Common myeloid progenitor, CD34-positive (primary cell): Measurements from ENCODE around the gene PCSK6.

ENCODE experiments used
- CTCF ChIA-PET: fragments of 350-600 bp; sonication (Branson Sonifier 250); formaldehyde crosslinking; loops from one replicate; lab custom pipeline; 2021; ENCODE audit warnings: antibody characterized with exemption; lab: Charles Lee
- POLR2A ChIA-PET: fragments of 350-600 bp; sonication (Branson Sonifier 250); formaldehyde crosslinking; loops from one replicate; lab custom pipeline; 2021; ENCODE audit warnings: antibody characterized with exemption; lab: Charles Lee
- DNase-seq, 3 donors: peaks; one replicate each; pipeline versions ENCODE4 v3.0.0 to v3.0.0-alpha.2; 2013
- H3K27ac ChIP-seq, 2 experiments: 1 replicate in 1 of 2; 2 replicates in 1 of 2; pipeline ENCODE4 v1.7.0; 2013; ENCODE audit warnings: inconsistent platforms in 2 of 2, low read length in 2 of 2, mild to moderate bottlenecking in 2 of 2, low read depth in 1 of 2, moderate library complexity in 1 of 2; ENCODE audit not compliant: severe bottlenecking in 2 of 2, insufficient read depth in 1 of 2, poor library complexity in 1 of 2
- H3K27me3 ChIP-seq, 5 experiments: replicated peaks in 2 of 5; 1 replicate in 3 of 5; 2 replicates in 2 of 5; pipeline versions ENCODE4 v1.6.1 to v1.7.0; 2013; ENCODE audit warnings: low read length in 4 of 5, mild to moderate bottlenecking in 2 of 5, moderate library complexity in 2 of 5, inconsistent platforms in 1 of 5; ENCODE audit not compliant: insufficient read depth in 5 of 5, control insufficient read depth in 4 of 5
- H3K36me3 ChIP-seq, 4 experiments: 1 replicate in 2 of 4; 2 replicates in 2 of 4; pipeline versions ENCODE4 v1.6.1 to v1.7.0; 2013; ENCODE audit warnings: low read length in 3 of 4, control low read depth in 1 of 4, mild to moderate bottlenecking in 1 of 4; ENCODE audit not compliant: control insufficient read depth in 4 of 4, insufficient read depth in 4 of 4
- H3K4me1 ChIP-seq, 4 experiments: 1 replicate in 3 of 4; 2 replicates in 1 of 4; pipeline versions ENCODE4 v1.6.1 to v1.7.1; 2013; ENCODE audit warnings: low read length in 3 of 4, mild to moderate bottlenecking in 3 of 4, control low read depth in 1 of 4, inconsistent platforms in 1 of 4, moderate library complexity in 1 of 4; ENCODE audit not compliant: control insufficient read depth in 4 of 4, insufficient read depth in 4 of 4; ENCODE audit errors: control extremely low read depth in 1 of 4
- H3K4me3 ChIP-seq, 7 experiments: 1 replicate in 4 of 7; 2 replicates in 3 of 7; pipeline versions ENCODE4 v1.5.1 to v1.7.0; 2013; ENCODE audit warnings: mild to moderate bottlenecking in 7 of 7, low read length in 6 of 7, moderate library complexity in 6 of 7, inconsistent platforms in 2 of 7, low read depth in 2 of 7, control low read depth in 1 of 7; ENCODE audit not compliant: insufficient read depth in 4 of 7, control insufficient read depth in 1 of 7; ENCODE audit errors: extremely low read depth in 1 of 7
- H3K9me3 ChIP-seq, 5 experiments: 1 replicate in 4 of 5; 2 replicates in 1 of 5; pipeline versions ENCODE4 v1.6.1 to v1.7.1; 2013; ENCODE audit warnings: low read length in 4 of 5, mild to moderate bottlenecking in 2 of 5, inconsistent platforms in 1 of 5, low read depth in 1 of 5, moderate library complexity in 1 of 5; ENCODE audit not compliant: control insufficient read depth in 4 of 5, insufficient read depth in 2 of 5; ENCODE audit errors: control extremely low read depth in 1 of 5
- WGBS: methylation state at CpG from one replicate; pipeline ENCODE4 v1.1.5; 2013; ENCODE audit not compliant: insufficient coverage; 5-methylcytosine and 5-hydroxymethylcytosine counted together

PCSK6 gene

DNA sequence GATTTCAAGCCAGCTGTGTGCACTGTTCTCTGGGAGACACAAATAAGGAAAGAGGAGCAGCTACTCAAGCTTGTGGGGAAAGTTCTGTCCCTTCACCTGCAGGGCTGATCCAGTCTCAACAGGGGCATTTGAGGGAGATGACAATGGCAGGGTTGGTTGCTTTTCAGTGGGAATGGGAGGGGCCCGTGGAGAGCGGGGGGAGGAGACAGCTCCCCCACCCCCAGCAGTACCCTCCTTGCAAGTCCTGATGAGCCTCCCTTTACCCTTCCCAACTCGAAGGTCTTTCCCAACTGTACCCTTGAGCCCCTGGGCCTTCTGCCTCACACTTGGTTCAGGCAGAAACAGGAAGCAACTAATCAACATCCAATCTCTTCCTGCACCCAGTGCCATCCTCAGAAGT is 122.7 kb downstream of the PCSK6 start:
- peaks cover 0 to 29% (median 5%) of the 10 kb centered on the region in 5 experiments for H3K27me3 ChIP-seq
- H3K36me3 ChIP-seq: no peaks in the 10 kb centered on the region
- peaks cover 0 to 9% (median 0%) of the 10 kb centered on the region in 5 experiments for H3K9me3 ChIP-seq
- no peaks in the 10 kb centered on the region for H3K4me1 ChIP-seq
- H3K27ac ChIP-seq: no peak overlapping the region
- no peak overlapping the region for H3K4me3 ChIP-seq
- POLR2A ChIA-PET: no interaction called here
- DNase-seq: no peak
- CTCF ChIA-PET: interaction anchor here (0.7 to 1.1 kb wide), 2 partner anchors 24 to 48 kb away, joined by 3 read pairs; no protein-coding TSS in a partner anchor
- whole genome bisulfite sequencing: 13% methylated on average over 1 of the region's 3 CpGs

DNA sequence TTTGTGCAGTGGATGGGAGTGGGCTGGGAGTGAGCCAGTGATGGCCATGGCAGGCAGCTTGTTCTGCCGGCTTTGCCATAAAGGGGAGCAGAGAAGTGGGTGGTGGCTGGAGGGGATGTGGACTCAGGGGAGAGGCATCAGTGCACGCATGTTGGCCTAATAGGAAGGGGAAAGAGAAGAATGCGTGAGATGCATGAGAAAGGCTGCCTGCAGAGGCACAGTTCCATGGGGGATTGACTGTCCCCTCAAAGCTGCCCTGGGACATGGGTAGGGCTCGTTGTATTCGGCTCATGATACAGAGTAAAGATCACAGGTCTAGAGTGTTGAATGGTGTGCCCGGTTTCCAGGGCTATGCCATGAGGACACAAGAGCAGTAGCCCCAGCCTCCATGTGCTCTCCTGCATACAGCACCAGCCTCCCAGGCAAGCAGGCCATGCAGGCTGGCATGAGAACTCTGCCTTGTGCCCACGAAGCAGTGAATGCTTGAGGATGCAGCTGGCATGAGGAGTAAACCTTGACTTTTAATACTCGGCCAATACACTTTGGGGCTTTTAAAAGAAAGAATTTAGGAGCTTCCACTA is 126.4 kb downstream of the PCSK6 start:
- 86% methylated on average over 7 of the region's 8 CpGs for WGBS
- H3K36me3 ChIP-seq: no peaks in the 10 kb centered on the region
- H3K27ac ChIP-seq: no peak overlapping the region
- peaks cover 0 to 9% (median 0%) of the 10 kb centered on the region in 5 experiments for H3K9me3 ChIP-seq
- no peak overlapping the region for H3K4me3 ChIP-seq
- ChIA-PET POLR2A (interaction anchor here (0.6 kb wide), 1 partner anchor 165 kb away, joined by 4 read pairs; no protein-coding TSS in a partner anchor), CTCF (interaction anchor here (0.6 kb wide), 1 partner anchor 43 kb away, joined by 4 read pairs; no protein-coding TSS in a partner anchor)
- no peaks in the 10 kb centered on the region for H3K4me1 ChIP-seq
- no peak for DNase-seq
- H3K27me3 ChIP-seq: peaks cover 0 to 34% (median 7%) of the 10 kb centered on the region in 5 experiments

DNA sequence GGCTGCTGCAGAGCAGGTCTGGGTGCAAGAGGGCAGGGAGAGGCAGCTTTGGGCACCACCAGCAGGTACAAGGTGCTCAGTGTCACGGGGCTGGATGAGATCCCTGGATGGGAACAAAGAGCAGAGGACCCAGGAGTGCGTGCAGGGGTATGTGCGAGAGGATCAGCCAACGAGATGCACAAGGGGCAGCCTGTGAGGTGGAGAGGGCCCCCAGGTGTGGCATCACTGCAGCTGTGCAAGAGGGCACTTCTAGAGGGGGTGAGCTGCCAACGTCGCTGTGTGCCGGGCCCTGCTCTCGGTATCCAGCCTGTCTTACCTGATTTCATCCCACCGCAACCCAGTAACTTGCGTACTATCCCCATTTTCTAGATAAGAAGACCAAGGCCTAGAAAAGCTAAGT is 127.1 kb downstream of the PCSK6 start:
- H3K4me3 ChIP-seq: no peak overlapping the region
- ChIA-PET POLR2A (no interaction called here), CTCF (no interaction called here)
- no peaks in the 10 kb centered on the region for H3K4me1 ChIP-seq
- H3K36me3 ChIP-seq: no peaks in the 10 kb centered on the region
- peaks cover 0 to 34% (median 7%) of the 10 kb centered on the region in 5 experiments for H3K27me3 ChIP-seq
- no peak for DNase-seq
- 95% methylated on average over 10 of the region's 10 CpGs for WGBS
- peaks cover 0 to 9% (median 0%) of the 10 kb centered on the region in 5 experiments for H3K9me3 ChIP-seq
- no peak overlapping the region for H3K27ac ChIP-seq

DNA sequence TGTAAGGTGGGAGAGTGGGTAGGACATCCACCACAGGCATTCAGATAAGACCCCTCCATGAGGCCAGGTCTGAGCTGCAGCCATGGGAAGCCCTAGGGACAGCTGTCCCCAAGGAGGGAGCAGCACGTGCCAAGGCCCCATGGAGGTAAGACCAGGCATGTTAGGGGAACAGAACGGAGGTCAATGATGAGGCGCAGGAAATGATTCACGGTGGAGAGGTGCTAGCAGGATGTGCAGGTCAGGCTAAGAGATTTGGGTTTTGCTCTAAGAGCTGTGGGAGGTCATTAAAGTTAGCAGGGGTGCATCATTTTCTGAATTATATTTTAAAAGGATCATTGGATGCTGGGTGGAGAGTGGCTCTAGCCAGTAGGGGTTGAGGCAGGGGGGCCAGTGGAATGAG is 128.1 kb downstream of the PCSK6 start:
- no peak for DNase-seq
- ChIA-PET CTCF (no interaction called here), POLR2A (no interaction called here)
- no peak overlapping the region for H3K4me3 ChIP-seq
- H3K36me3 ChIP-seq: no peaks in the 10 kb centered on the region
- H3K9me3 ChIP-seq: peaks cover 0 to 9% (median 0%) of the 10 kb centered on the region in 5 experiments
- 76% methylated on average over 4 of the region's 4 CpGs for WGBS
- peaks cover 0 to 28% (median 7%) of the 10 kb centered on the region in 5 experiments for H3K27me3 ChIP-seq
- H3K27ac ChIP-seq: no peak overlapping the region
- no peaks in the 10 kb centered on the region for H3K4me1 ChIP-seq

DNA sequence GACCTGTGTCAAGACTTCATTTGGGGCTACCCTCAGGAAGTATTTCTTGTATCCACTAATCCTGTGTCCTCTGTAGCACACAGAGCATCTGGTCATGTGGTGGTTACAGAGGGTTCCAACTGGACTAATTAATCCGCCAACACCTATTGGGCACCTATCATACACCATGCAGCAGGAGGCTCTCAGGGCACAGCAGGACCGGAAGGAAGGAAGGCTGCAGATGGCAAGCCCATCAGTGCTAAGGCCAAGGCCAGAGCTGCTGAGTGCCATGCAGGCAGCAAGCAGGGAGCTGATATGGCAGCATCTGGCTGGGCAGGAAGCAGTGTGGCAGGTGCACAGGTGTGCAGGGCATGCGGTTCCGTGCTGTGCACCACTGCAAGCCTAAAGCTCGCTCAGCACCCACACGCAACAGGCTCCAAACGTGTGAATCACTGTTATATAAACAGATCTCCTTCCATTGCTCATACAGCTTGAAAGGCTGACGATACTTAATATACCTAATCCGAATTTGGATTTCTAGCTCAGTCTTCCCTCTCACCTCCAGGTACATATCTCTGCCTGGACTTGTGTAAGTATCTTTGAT is 130.1 kb downstream of the PCSK6 start:
- ChIA-PET POLR2A (no interaction called here), CTCF (interaction anchor here (1.1 to 1.3 kb wide), 2 partner anchors 9 to 296 kb away, joined by 3 read pairs; no protein-coding TSS in a partner anchor)
- WGBS: 89% methylated on average over 8 of the region's 9 CpGs
- Histone ChIP-seq H3K4me3 (no peak overlapping the region), H3K27me3 (peaks cover 0 to 21% (median 5%) of the 10 kb centered on the region in 5 experiments), H3K27ac (no peak overlapping the region), H3K9me3 (peaks cover 0 to 2% (median 0%) of the 10 kb centered on the region in 5 experiments), H3K36me3 (no peaks in the 10 kb centered on the region), H3K4me1 (no peaks in the 10 kb centered on the region)
- peak in 2 of 3 donors; percentile 22 to 39 for DNase-seq

DNA sequence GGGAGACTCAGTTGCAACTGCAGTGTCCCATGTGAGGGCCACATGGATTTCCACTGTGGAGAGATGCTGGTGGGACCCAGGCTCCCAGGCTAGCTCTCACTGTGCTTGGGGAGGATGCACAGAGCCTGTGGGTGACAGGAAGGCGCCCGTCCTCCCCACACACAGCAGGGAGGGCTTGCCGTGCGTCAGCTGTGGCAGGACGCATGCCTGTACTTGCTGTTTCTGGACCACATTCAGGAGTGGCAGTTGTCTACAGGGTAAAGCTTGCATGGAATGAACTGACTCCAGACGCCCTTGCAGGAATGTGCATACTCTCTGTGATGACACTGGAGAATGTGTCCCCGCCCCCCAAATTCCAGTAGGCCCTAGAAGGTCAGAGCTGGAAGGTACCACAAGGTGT is 130.6 kb downstream of the PCSK6 start:
- Histone ChIP-seq H3K4me3 (no peak overlapping the region), H3K9me3 (no peaks in the 10 kb centered on the region), H3K27ac (no peak overlapping the region), H3K4me1 (no peaks in the 10 kb centered on the region), H3K27me3 (peaks cover 0 to 16% (median 5%) of the 10 kb centered on the region in 5 experiments), H3K36me3 (no peaks in the 10 kb centered on the region)
- 90% methylated on average over 7 of the region's 7 CpGs for WGBS
- ChIA-PET CTCF (interaction anchor here (1.1 to 1.3 kb wide), 2 partner anchors 8 to 296 kb away, joined by 3 read pairs; no protein-coding TSS in a partner anchor), POLR2A (no interaction called here)
- DNase-seq: no peak

DNA sequence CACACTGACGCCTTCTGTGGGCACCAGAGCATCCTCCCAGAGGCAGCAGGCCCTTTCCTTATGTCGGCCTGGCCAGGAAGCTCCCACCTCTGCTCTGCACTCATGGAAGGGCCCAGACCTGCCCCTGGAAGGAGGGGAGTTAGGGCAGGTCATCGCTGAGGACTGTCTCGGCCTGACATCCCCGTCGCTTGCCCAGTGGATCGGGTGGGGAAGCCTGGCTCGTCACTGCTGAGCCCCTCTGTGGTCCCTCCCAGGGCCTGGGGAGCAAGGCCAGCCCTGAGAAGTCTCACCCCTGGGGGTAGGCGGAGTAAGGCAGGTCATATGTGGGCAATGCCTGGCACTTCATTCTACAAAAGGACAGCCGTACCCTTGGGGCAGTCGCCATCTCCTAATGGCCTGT is 131.6 kb downstream of the PCSK6 start:
- no peaks in the 10 kb centered on the region for H3K4me1 ChIP-seq
- 96% methylated on average over 10 of the region's 11 CpGs for WGBS
- H3K27me3 ChIP-seq: peaks cover 0 to 15% (median 5%) of the 10 kb centered on the region in 5 experiments
- no peaks in the 10 kb centered on the region for H3K9me3 ChIP-seq
- CTCF ChIA-PET: no interaction called here
- DNase-seq: no peak
- no peaks in the 10 kb centered on the region for H3K36me3 ChIP-seq
- POLR2A ChIA-PET: no interaction called here
- no peak overlapping the region for H3K27ac ChIP-seq
- no peak overlapping the region for H3K4me3 ChIP-seq
